CD4-positive, alpha-beta T cell treated with Interferon alpha-2 for 1 hour (primary cell): ENCODE measurements around the gene HUNK.
"Not testable (repeated sequence)": the region's sequence is repeated elsewhere in the genome, so short reads cannot be mapped to it uniquely, and the experiment has no call there.

Experiments
- DNase-seq, 2 donors: peaks; one replicate each; pipeline ENCODE4 v3.0.0-alpha.2; 2020 to 2022

Gene HUNK

DNA sequence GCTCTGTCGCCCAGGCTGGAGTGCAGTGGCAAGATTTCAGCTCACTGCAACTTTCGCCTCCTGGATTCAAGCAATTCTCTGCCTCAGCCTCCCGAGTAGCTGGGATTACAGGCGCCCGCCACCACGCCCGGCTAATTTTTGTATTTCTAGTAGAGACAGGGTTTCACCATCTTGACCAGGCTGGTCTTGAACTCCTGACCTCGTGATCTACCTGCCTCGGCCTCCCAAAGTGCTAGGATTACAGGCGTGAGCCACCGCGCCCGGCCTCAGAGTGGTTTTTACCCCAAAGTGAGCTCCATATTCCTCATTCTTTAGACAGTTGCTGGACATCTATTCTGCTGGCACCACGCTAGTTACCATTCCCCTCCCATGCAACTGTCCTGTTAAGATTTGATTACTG, 1.4 kb upstream of the HUNK start:
- not testable (repeated sequence) for DNase-seq

DNA sequence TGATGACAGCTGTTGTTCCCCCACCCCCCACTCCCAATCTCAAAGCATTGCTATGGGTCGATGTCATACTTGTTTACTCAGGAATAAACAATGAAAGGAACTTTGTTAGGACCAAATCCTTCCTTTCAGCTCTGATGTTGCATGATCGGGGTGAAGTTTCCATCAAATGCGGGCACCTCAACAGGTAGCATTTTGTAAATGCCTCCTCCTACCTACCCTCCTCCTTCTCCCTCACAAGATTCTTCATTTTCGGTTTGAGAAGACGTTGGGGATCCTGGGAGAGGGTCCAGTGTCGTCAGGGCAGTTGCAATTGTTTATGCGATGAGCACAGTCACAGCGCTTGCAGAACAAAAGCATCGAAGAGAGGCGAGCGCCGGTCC, 758 bp upstream of the HUNK start:
- no peak for DNase-seq

DNA sequence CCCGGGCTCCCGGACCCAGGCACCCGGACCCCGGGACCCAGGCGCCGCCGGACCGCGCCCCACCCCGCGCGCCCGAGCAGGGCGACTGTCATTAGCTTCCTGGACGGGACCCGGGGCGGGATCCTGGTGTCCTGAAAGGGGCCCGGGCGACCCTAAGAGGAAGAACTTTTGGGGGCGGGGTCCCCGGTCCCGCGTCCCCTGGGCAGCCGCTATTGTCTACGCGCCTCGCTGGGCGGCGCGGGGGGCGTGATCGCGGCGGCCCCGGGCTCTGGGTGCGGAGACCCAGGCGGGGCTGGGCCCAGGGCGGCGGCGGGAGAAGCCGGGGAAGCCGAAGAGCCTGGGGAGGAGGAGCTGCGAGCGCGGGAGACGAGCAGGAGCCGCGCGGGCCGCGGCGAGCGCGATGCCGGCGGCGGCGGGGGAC, 465 bp downstream of the HUNK start:
- DNase-seq = no peak

DNA sequence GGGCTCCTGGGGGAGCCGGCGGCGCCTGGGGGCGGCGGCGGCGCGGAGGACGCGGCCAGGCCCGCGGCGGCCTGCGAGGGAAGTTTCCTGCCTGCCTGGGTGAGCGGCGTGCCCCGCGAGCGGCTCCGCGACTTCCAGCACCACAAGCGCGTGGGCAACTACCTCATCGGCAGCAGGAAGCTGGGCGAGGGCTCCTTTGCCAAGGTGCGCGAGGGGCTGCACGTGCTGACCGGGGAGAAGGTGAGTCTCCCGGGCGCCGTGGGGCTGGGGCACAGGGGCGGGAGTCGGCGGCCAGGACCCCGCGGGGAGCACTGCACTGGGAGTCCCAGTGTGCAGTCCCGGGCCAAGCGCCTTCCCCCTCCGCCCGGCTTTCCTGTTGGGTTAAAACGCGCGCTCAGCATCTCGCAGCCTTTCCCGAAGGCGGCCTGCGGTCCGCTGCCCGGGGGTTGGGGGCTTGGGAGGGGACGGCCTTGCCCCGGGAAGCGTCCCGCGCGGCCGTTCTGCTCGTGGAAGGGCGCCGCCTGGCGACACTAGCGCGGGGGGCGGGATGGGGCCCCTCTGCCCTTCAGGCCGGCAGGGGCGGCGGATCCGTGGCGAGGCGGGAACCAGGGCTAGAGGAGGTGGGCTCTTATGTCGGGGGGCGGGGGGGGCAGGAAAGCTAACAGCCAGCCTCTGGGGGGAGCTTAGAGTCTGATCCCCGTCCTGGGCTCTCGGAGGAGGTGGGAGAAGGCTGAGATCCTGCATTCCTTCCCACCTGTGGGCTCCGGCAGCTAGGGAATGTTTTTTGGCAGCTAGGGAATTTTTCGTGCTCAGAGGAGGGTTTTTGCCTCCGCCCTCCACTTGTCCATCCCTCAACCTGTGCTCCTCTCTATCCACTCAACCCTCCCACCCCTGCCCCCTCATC, 1.1 kb downstream of the HUNK start:
- DNase-seq = peak; percentile 5 to 29

DNA sequence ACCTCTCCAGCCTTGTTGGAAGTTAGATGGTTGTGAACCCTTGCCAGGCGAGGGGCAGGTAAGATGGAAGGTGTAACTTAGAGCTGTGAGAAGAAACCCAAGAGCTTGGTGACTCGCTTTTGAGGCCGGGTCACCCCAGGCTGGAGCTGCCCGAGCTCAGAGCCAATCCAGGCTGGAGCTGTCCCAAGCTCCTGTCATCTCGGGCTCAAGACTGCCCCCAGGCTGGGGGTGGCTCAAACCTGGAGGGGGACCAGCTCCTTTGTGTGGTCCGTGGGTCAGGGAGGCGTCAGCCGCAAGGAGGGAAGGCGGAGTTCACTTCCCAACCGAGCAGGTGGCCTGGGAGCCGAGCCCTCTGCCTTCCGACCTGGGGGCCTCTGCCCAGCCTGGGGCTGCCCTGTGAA, 2.0 kb downstream of the HUNK start:
- no peak for DNase-seq

DNA sequence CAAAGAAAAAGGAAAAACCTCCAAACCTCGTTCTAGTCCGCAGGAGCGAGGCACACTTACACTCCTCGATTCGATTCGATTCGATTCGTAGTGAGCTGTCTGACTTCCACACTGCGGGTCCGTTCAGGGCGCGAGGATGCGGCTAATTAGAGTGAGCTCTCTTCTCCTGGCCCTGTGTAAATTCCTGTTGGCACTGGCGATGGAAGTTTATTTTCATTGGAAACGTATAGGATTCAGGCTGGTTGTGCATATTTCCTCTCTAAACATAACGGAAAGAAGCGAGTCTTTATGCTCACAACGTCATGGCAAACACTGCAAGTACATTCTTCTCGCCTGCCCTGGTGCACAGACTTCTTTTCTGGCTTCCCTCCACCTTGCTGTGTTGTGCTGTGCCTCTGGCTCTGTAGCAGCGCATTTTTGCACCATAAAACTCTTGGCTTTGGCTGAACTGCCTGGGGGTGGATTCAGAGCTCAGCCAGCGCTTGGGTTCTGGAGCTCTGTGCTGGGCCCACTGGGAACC, 2.7 kb downstream of the HUNK start:
- no peak for DNase-seq

DNA sequence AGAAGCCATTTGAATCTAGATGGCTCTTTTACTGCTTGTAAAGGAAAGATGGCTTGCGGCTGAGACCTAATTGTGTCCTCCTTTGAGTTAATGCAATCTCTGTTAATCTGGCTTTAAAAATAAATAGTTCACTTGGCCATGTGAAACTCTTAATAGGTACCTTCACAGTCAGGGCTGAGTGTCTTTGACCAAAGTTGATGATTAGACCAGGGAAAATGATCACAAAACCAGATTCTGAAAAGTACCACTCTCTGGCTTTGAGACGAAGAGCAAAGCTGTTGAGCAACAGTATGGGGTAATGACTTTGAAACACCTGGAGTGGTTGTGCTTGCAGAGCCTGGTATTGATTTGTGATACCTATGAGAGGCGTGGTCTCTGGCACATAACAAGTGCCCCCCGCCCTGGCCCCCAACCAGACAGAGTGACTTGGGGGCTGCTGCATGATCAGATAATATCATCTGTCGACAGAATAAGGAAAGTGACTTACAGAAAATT, 4.7 kb downstream of the HUNK start:
- no peak for DNase-seq

DNA sequence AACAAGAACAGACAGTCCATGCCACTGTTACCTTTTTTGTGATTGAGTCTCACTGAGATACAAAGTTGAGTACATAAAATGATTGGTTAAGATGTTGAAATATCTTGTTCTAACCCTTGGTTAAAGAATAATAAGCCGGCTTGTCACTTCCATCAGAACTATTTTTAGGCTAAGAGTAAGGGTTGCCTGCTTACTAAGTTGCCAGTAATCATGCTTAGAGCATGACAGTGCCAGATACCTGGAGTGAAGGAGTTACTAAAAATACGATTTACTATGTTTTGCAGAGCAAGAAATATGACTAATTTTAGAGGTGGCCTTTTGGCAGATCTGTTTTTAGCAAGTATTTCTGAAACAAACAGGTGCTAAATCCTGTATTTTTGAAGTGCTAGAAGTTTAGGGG, 6.0 kb downstream of the HUNK start:
- DNase-seq = no peak

DNA sequence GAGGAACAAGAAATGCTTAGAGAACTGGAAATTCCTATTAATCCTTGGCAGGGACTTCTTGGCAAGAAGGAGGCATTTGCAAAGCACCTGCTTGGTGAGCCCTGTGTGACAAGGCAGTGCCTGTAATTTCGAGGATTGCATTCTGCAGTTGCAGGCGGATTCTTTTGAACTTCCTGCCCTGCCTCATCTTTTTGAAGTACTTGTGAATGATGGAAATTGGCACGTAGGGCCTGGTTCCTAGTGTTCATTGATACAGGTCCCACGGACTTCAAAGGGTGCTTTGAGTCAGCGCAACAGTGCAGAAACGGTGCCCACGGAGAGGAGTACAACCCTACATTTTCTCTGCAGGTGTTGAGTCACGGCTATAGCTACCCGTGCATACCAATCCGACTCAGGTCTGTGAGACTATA, 6.4 kb downstream of the HUNK start:
- no peak for DNase-seq

DNA sequence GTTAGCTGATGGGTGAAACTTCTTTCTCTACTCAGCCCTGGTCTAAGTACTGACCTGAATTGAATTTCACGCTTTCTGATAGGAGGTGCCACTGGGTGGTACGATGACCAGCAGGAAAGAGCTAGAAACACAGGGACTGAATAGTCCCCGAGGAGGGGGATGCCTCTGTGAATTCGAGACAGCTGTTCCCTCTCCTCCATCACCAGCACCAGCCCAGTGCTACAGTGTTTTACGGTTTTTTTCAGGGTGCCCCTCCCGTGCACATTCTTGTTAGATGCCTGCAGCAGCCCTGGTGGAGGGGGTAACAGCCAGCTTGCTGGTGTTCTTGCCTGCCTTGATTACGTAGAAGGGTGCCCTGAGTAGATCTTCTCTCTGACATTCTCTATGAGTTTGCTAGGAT, 7.1 kb downstream of the HUNK start:
- no peak for DNase-seq

DNA sequence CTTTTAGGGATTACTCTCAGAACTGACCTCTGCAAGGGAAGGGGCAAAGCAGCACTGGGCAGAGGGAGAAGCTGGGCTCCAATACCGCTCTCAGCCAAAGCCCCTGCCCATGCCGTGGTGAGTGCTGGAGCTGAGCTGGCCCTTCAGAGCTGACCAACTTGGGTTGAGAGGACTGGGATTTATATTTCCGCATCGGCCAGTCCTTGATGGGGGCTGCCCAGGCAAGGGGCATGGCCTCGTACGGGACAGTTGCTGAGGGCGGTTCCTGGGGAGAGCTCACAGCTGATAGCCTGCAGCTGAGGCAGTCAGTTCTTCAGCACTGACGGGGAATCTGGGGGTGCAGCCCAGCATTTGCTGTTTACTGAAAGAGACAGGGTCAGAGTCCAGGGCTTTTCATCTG, 8.0 kb downstream of the HUNK start:
- no peak for DNase-seq

DNA sequence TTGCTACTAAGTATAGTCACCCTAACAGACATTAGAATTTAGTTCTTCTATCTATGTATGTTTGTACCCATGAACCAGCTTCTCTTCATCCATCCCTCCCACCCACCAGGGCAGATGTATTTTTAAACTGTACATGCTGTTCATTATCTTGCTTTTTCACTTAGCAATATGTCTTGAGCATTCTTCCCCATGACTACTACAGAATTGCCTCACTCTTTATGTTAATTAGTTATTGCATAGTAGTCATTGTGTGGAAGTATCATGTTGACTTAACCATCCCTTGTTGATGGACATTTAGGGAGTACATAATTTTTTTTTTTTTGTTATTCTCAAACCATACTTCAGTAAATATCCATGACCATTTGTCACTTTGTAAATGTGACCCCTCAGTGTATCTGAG, 9.9 kb downstream of the HUNK start:
- DNase-seq = no peak

DNA sequence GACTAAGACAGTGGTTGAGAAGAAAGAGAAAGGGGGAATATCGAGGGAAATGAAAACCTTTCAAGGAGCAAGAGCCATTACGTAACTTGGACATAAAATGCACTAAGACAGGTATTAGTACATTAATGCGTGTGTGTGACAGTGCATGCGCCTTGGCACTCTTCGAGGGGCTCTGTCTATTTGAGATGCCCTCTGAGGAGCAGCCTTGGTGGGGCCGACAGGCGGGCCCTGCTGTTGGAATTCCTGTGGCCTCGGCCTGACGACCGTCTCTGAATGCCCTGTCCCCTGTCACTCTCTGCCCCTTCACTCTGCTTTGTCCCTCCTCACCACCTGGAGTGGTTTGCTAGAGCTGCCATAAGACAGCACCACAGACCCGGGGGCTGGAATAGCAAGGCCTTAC, 12.3 kb downstream of the HUNK start:
- no peak for DNase-seq

DNA sequence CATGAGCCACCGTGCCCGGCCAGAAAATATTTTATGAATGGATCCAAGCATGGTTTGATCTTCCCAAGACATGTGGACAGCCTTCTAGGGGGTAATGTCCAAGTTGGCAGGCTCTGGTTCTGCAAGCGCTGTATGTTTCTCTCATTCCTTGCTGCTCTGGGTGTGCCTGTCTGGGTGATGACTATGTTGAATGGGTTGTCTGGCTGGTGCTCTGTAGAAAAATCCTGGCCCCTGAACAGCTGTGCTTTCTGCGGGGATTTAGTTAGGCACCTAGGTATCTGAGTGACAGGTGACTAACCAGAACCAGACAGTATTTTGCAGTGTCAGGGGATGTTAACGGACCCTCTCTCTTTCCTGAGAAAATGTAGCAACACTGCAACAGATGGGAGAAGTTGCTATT, 14.1 kb downstream of the HUNK start:
- DNase-seq = no peak

DNA sequence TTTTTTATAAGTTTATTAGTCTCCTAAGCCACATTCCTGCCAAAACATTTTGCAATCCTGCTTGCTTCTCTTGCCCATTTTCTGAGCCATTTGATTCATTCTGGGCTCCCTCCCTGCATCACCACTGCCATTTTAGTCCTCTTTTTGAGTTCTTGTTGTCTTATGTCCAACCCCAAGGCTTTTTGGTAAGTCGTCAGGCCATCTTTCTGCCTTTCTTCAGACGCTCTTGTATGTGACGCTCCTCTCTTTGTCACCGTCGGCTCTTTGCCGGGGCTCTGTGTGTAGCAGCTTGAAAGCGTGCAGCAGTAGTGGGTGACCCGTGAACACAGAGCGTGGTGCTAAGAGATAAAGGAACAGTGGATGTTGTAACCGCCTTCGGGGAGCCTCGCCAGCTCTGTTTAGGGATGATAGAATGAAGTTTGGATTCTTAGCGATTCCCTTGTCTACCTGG, 14.6 kb downstream of the HUNK start:
- no peak for DNase-seq

DNA sequence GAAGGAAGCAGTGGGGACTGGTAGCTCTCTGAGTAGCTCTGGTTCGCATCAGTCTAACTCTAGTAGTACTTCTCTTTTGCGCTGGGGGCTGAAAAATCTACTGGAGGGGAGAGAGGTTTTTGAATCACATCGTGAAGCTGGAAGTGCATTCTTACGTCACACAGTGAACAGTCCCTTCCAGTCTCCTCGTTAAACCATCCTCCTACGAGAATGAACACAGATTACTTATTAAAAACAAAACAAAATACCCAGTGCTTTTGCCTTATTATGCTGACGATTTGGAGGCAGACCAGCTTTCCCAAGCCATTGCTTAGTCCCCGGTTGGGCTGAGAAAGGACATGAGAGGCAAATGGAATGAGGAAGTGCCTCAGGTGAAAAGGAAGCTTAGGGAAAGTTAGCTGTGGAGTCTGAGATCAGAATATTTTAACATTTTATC, 16.1 kb downstream of the HUNK start:
- no peak for DNase-seq

DNA sequence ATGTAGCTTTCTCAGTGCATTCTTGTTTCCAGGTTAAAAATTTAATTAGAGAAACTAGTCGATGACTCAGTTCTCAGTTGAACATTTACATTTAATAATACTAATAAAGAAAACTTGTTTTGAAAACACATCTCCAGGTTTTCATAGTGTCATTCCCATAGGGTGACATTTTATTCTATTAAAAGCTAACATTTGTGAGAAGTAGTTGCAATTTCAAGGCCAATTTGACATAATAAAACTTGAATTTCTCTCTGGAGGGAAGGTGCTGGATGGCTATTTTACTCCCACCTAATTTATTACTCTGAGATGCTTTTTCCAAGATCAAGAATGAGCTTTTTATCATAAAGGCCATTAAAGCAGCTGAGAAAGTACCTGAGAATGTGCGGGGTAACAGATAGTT, 16.6 kb downstream of the HUNK start:
- no peak for DNase-seq

DNA sequence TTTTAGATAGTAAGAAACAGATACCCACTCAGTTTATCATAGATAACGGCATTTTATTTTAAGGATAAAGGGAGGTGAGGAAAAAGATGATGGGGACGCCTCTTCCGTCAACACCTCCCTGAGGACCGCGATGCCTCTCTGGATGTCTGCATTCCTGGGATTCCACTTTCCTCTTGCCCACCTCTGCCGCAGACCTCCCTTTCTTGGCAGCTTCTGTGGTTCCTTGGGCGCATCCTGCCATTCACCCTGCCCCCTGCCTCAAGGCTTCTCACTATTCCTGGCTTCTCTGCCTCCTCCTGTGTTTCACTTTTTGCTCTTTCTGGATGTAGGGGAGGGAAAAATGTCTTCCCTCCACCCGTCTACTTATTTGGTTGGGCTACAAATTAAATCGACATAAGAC, 19.9 kb downstream of the HUNK start:
- DNase-seq = no peak

DNA sequence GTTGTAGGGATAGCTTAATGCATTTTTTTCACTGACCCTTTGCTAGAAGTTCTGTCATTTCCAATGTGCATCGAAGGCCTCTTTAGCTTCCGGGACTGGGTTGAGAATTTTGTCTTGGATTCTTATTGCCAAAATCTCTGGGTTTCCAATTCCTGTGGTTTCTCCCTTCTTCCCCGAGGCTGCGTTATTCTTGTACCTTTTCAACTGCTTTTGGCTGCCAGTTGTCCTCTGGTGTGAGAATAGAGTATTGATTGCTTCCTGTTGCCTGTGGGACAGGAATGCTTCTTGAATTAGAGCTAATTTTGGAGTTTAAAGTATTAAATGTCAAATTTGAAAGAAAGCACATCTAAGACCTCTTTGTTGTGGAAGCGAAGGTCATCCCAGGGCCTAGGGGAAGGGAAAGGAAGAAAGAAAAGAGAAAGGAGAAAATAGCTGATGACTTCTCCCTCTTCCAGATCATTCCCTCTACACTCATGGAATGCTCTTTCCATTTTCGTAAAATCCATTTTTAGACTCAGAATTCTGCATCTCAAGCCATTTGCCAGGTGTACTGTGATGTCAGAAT, 21.1 kb downstream of the HUNK start:
- DNase-seq = no peak

DNA sequence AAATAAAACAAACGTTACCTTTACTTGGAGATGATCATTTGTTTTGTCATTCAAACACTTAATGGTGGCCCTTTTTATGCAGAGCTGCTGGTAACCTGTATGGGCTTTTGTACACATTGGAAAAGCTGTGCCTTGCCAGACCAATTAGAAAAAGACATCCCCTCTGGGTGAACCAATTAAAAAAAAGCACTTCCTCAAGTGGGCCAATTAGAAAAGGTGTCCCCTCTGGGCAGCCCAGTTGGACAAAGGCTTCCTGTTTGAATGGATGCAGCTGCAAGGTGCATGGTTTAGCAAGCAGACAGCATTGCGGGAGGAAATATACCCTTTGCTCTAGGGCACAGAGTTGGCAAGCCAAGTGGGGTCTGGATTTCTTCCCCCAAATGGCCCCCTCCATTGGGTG, 21.6 kb downstream of the HUNK start:
- no peak for DNase-seq

DNA sequence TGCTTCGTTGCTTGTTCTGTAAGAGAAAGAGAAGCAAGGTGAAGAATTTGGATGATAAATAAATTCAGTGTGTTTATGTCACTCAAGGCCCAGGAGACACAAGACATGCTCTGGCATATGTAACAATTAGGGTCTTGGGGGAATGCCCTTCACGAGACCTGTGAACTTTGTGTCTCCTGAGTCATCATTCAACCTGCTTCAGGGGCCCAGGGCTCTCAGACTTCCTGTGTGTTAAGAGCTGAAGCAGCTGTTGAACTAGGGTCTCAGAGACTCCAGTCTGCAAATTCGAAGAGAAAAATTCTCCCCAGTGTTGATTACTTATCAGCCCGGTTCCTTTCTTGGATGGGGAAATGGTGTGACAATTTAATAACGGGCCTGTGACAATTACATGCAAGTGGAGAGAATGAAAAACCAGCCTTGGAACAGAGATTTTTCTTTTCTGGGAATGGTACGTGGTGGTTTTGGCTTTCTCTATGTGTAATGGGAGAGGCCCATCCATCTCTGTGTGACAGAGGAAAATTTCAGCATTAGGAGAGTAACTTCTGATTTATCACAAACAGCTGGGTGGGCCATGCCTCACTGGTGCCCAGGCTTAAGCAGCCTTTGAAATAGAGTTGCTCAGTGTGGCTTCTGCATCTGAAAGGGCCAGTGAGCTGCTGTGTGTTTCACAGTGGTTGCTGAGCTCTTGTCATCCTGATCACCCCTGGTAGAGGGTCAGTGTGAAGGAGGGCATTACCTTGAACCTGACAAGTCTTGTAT, 22.4 kb downstream of the HUNK start:
- DNase-seq = no peak

DNA sequence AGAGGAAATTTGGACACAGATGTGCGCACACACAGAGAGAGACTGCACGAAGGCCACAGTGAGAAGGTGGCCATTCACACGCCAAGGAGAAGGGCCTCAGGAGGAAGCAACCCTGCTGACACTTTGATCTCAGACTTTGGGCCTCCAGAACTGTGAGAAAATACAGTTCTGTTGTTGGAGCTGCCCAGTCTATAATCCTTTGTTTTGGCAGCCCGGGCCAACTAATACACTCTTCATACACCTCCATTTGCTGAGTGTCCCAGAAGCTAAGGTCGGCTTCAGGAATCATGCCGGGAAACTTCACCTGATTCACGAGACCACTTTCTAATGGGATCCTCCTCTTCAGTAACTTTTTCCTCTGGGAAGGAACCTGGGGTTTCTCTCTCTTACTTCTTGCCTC, 23.2 kb downstream of the HUNK start:
- no peak for DNase-seq

DNA sequence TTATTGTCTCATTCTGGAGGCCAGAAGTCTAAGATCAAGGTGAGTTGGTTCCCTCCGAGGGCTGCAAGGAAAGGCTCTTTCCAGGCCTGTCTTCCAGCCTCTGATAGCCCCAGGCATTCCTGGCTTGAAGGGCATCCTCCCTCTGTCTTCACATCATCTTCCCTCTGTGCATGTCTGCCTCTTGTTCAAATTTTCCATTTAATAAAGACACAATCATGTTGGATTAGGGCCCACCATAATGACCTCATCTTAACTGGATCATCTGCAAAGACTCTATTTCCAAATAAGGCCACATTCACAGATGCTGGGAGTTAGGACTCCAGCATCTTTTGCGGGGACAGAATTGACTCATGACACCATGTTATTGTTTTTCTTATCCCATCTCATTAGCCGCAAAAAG, 24.5 kb downstream of the HUNK start:
- no peak for DNase-seq
